B cell (primary cell): ENCODE data around the gene RINL. TPM values are rescaled to one million over a fixed set of nuclear protein-coding genes. Genes with fewer than 3 reads are reported as not detected.

ENCODE experiments used
- ATAC-seq: fragments of 200-7000 bp; cut with Tn5 transposase; one replicate; pipeline ENCODE4 v1.10.0; 2021; ENCODE audit warnings: low read depth, mild to moderate bottlenecking, moderate number of reproducible peaks, moderate library complexity
- CTCF ChIA-PET: fragments of 350-600 bp; sonication (Branson Sonifier 250); formaldehyde crosslinking; loops from one replicate; lab custom pipeline; 2021; ENCODE audit warnings: antibody characterized with exemption, inconsistent platforms; lab: Charles Lee
- POLR2A ChIA-PET: fragments of 350-600 bp; sonication (Branson Sonifier 250); formaldehyde crosslinking; loops from one replicate; lab custom pipeline; 2021; ENCODE audit warnings: antibody characterized with exemption; lab: Charles Lee
- DNase-seq: peaks from one replicate; pipeline ENCODE4 v3.0.0; 2013
- H2AFZ ChIP-seq: 2 replicates; pipeline ENCODE4 v1.6.1; 2012; ENCODE audit warnings: mild to moderate bottlenecking, low read depth, low read length; ENCODE audit not compliant: insufficient read depth, poor library complexity, severe bottlenecking
- H3K27ac ChIP-seq, 2 donors: 1 replicate in 1 of 2; 2 replicates in 1 of 2; pipeline ENCODE4 v1.5.1; 2012 to 2013; ENCODE audit warnings: low read length in 2 of 2, mild to moderate bottlenecking in 2 of 2, moderate library complexity in 1 of 2
- H3K27me3 ChIP-seq, 4 experiments: fragments of 200-600 bp in 1 of 4; sonication (generic) in 1 of 4; replicated peaks in 1 of 4; 1 replicate in 2 of 4; 2 replicates in 2 of 4; pipeline versions ENCODE4 v1.6.1 to v1.7.0; 2013 to 2016; ENCODE audit warnings: low read length in 3 of 4, mild to moderate bottlenecking in 2 of 4, mixed read lengths in 1 of 4, moderate library complexity in 1 of 4; ENCODE audit not compliant: insufficient read depth in 4 of 4, control insufficient read depth in 3 of 4; ENCODE audit errors: control extremely low read depth in 1 of 4
- H3K36me3 ChIP-seq, 2 experiments: replicated peaks in 1 of 2; 1 replicate in 1 of 2; 2 replicates in 1 of 2; pipeline versions ENCODE4 v1.6.1 to v1.7.1; 2013; ENCODE audit warnings: low read length in 1 of 2; ENCODE audit not compliant: insufficient read depth in 2 of 2, control insufficient read depth in 1 of 2; ENCODE audit errors: control extremely low read depth in 1 of 2, extremely low read depth in 1 of 2
- H3K4me1 ChIP-seq, 2 donors: fragments of 200-600 bp in 1 of 2; sonication (generic) in 1 of 2; 1 replicate in 1 of 2; 2 replicates in 1 of 2; pipeline versions ENCODE4 v1.5.1 to v1.6.1; 2013 to 2017; ENCODE audit warnings: low read length in 2 of 2; ENCODE audit not compliant: control insufficient read depth in 2 of 2, insufficient read depth in 2 of 2
- H3K4me2 ChIP-seq: replicated peaks from 2 replicates; pipeline ENCODE3; 2012; ENCODE audit warnings: mild to moderate bottlenecking, low read depth, low read length; ENCODE audit not compliant: poor library complexity, severe bottlenecking
- H3K4me3 ChIP-seq, 5 experiments: fragments of 200-600 bp in 1 of 5; sonication (generic) in 1 of 5; 1 replicate in 3 of 5; 2 replicates in 2 of 5; pipeline versions ENCODE4 v1.5.1 to v1.7.0; 2011 to 2016; ENCODE audit warnings: low read length in 4 of 5, mild to moderate bottlenecking in 4 of 5, low read depth in 2 of 5, control low read depth in 1 of 5, moderate library complexity in 1 of 5; ENCODE audit not compliant: insufficient read depth in 1 of 5; ENCODE audit errors: control extremely low read depth in 1 of 5, extremely low read depth in 1 of 5
- H3K79me2 ChIP-seq: fragments of 200-600 bp; sonication (generic); one replicate; pipeline ENCODE4 v1.6.0; 2016; ENCODE audit warnings: low read length; ENCODE audit not compliant: control insufficient read depth, insufficient read depth
- H3K9ac ChIP-seq: fragments of 200-600 bp; sonication (generic); 2 replicates; pipeline ENCODE4 v1.6.1; 2017; ENCODE audit warnings: mild to moderate bottlenecking, low read length, moderate library complexity
- H3K9me3 ChIP-seq, 3 donors: one replicate each; pipeline versions ENCODE4 v1.6.1 to v1.7.1; 2013; ENCODE audit warnings: low read length in 2 of 3; ENCODE audit not compliant: control insufficient read depth in 2 of 3, insufficient read depth in 1 of 3; ENCODE audit errors: control extremely low read depth in 1 of 3
- H4K20me1 ChIP-seq: 2 replicates; pipeline ENCODE4 v1.6.0; 2012; ENCODE audit warnings: mild to moderate bottlenecking, low read length; ENCODE audit not compliant: insufficient read depth, control insufficient read depth, poor library complexity, severe bottlenecking
- H3K27ac Mint-ChIP-seq: one replicate; pipeline ENCODE4 v1.8.0; 2021; ENCODE audit warnings: mixed read lengths
- H3K27me3 Mint-ChIP-seq: one replicate; pipeline ENCODE4 v1.8.0; 2021; ENCODE audit warnings: mixed read lengths
- H3K4me1 Mint-ChIP-seq: one replicate; pipeline ENCODE4 v1.8.0; 2021; ENCODE audit warnings: mixed read lengths
- H3K4me3 Mint-ChIP-seq: one replicate; pipeline ENCODE4 v1.8.0; 2021; ENCODE audit warnings: mixed read lengths
- H3K9me3 Mint-ChIP-seq: one replicate; pipeline ENCODE4 v1.8.0; 2022; ENCODE audit warnings: mixed read lengths; ENCODE audit not compliant: insufficient read depth
- CTCF ChIP-seq: fragments of 200-600 bp; IDR thresholded peaks from one replicate; pipeline ENCODE4 v1.8.0; 2022; ENCODE audit warnings: antibody characterized with exemption, mild to moderate bottlenecking
- EZH2 ChIP-seq: IDR thresholded peaks from 2 replicates; pipeline ENCODE4 v1.6.1; 2012; ENCODE audit warnings: borderline replicate concordance, low read depth, mild to moderate bottlenecking, moderate library complexity, low read length; ENCODE audit not compliant: insufficient read depth, poor library complexity, severe bottlenecking
- WGBS: methylation state at CpG from one replicate; pipeline ENCODE4 v1.1.5; 2013; ENCODE audit warnings: missing lambda C conversion rate; ENCODE audit not compliant: insufficient coverage; 5-methylcytosine and 5-hydroxymethylcytosine counted together
- intact Hi-C: fragments of 100-400 bp; cut with micrococcal nuclease; formaldehyde crosslinking; loops from one replicate; pipeline ENCODE4 v1.10.0; 2022
- polyA plus RNA-seq: library from polyadenylated mRNA; depleted of rRNA; stranded (reverse); fragments of >200 nt; gene quantifications from 2 replicates; pipeline ENCODE4 v1.2.3, GENCODE V29; 2012
- total RNA-seq, 2 donors: library from RNA; stranded (reverse); fragments of 120-200 nt in 1 of 2; gene quantifications; 1 replicate in 1 of 2; 2 replicates in 1 of 2; pipeline versions ENCODE4 v1.2.3 to v1.2.4, GENCODE V29; 2013 to 2022

Gene RINL
- total and polyA plus RNA-seq, 2 donors (not counting 1 experiment from before 2014, with no cell fraction given), result 67.0 to 113 TPM

- Mint-ChIP-seq H3K9me3 (no peaks in the 10 kb centered on the region), H3K27ac (no peak overlapping the region), H3K27me3 (no peaks in the 10 kb centered on the region), H3K4me3 (no peak overlapping the region), H3K4me1 (no peaks in the 10 kb centered on the region)
- H3K36me3 ChIP-seq, result peaks cover 1 to 17% of the 10 kb centered on the region in 2 experiments
- no peaks in the 10 kb centered on the region for H3K4me1 ChIP-seq
- no peaks in the 10 kb centered on the region for H4K20me1 ChIP-seq
- no peaks in the 10 kb centered on the region for H3K9me3 ChIP-seq
- DNase-seq (no peak), ATAC-seq (no peak)
- intact Hi-C loops, result no loop called here
- H3K4me3 ChIP-seq, result no peak overlapping the region
- peaks cover 10% of the 10 kb centered on the region for H3K79me2 ChIP-seq
- 100% methylated on average over 3 of the region's 5 CpGs for WGBS
- CTCF ChIA-PET, result no interaction called here
- H3K4me2 ChIP-seq, result no peak overlapping the region
- no peak overlapping the region for H3K27ac ChIP-seq
- POLR2A ChIA-PET, result interaction anchor here (0.6 kb wide), 1 partner anchor 284 kb away, joined by 4 read pairs; no protein-coding TSS in a partner anchor
- H3K27me3 ChIP-seq, result no peaks in the 10 kb centered on the region
- no peak overlapping the region for H3K9ac ChIP-seq
- H2AFZ ChIP-seq, result no peak overlapping the region
- no peak for TF ChIP-seq CTCF
- no peak for TF ChIP-seq EZH2
Measured at GRCh38 chr19:38922482-38922881, 44.4 kb upstream of the RINL start.

DNA sequence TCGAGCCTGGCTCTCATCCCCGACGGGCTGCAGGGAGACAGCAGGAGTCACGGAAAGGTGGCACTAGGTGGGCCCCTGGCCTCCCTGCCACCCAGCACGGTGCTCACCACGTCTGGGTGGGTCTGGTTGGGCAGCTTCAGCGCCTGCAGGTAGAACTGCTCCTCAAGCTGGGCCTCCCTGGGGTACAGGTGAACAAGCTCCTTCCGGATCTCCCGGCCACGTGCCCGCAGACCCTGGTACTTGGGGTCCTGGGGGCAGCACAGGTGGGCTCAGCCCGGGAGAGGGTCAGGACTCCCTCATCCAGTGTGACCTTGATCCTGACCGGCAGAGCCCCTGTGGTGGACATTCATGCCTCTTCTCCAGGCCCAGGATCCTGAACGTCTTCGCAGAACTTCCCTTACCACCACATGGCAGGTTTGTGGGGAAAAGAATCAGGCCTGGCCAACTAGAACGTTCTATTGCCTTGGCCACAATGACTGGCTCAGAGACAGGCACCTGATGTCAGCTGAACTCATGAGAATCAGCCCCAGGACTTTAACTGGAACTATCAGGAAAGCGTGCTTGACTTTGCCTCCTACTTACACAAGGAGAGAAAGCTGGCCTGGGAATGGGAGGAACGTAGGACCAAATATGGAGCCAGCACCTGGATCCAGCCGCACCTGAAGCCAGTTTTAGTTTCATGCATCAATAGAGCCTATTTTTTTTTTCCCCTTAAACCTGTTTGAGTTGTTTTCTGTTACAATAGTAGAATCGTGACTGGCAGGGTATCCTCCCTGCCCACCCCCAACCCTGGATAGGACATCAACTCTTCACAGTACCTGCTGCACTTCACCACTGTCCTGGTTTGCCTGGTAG is 43.6 kb upstream of the RINL start:
- intact Hi-C loops, result no loop called here
- Histone ChIP-seq H3K9ac (no peak overlapping the region), H3K27me3 (no peaks in the 10 kb centered on the region), H4K20me1 (no peaks in the 10 kb centered on the region), H2AFZ (no peak overlapping the region), H3K9me3 (no peaks in the 10 kb centered on the region), H3K4me2 (no peak overlapping the region), H3K27ac (no peak overlapping the region), H3K79me2 (peaks cover 10% of the 10 kb centered on the region), H3K4me3 (no peak overlapping the region), H3K36me3 (peaks cover 1 to 17% of the 10 kb centered on the region in 2 experiments), H3K4me1 (no peaks in the 10 kb centered on the region)
- H3K4me3 Mint-ChIP-seq, result no peak overlapping the region
- ChIA-PET CTCF (no interaction called here), POLR2A (no interaction called here)
- ATAC-seq (no peak), DNase-seq (no peak)
- H3K4me1 Mint-ChIP-seq, result no peaks in the 10 kb centered on the region
- H3K27me3 Mint-ChIP-seq, result no peaks in the 10 kb centered on the region
- WGBS, result 100% methylated on average over 15 of the region's 20 CpGs
- TF ChIP-seq CTCF (no peak), EZH2 (no peak)
- H3K9me3 Mint-ChIP-seq, result no peaks in the 10 kb centered on the region
- no peak overlapping the region for H3K27ac Mint-ChIP-seq
